Coronary artery (tissue), 2 donors: ENCODE results near the gene ANK3.

Experiments used
- DNase-seq: peaks from one replicate; pipeline ENCODE4 v3.0.0-alpha.2; 2017; ENCODE audit warnings: low spot score
- H3K27ac ChIP-seq, 2 donors: fragments of 200-600 bp; sonication (generic); one replicate each; pipeline ENCODE4 v1.5.1; 2016 to 2019
- H3K4me3 ChIP-seq: fragments of 200-600 bp; sonication (generic); 2 replicates; pipeline ENCODE4 v1.5.1; 2016; ENCODE audit warnings: mild to moderate bottlenecking, moderate library complexity
- TF ChIP-seq, protein P1 (sequence below): fragments of 200-600 bp; sonication (generic); IDR thresholded peaks from one replicate; pipeline ENCODE4 v1.5.1; 2019; ENCODE audit warnings: antibody characterized with exemption

ANK3 gene

DNA sequence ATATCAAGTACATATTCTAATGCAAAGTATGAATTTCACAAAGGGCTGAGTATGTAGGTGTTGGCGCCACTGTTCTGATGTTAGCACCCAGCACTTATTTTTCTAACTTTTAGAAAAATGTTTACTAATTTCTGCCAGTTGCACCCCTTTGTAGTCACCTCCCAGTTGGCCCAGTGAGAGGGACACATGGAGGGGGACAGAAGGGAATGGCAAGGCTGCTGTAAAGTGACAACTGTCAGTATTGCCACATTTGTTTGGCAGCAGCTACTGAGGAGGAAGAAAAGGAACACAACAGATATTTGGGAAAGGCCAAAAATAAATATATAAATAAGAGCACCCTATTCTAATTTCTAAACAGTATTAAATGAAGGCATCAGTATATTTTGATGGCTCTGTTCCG is 57.3 kb downstream of the ANK3 start:
- TF ChIP-seq, protein P1, sequence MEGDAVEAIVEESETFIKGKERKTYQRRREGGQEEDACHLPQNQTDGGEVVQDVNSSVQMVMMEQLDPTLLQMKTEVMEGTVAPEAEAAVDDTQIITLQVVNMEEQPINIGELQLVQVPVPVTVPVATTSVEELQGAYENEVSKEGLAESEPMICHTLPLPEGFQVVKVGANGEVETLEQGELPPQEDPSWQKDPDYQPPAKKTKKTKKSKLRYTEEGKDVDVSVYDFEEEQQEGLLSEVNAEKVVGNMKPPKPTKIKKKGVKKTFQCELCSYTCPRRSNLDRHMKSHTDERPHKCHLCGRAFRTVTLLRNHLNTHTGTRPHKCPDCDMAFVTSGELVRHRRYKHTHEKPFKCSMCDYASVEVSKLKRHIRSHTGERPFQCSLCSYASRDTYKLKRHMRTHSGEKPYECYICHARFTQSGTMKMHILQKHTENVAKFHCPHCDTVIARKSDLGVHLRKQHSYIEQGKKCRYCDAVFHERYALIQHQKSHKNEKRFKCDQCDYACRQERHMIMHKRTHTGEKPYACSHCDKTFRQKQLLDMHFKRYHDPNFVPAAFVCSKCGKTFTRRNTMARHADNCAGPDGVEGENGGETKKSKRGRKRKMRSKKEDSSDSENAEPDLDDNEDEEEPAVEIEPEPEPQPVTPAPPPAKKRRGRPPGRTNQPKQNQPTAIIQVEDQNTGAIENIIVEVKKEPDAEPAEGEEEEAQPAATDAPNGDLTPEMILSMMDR: no peak
- Histone ChIP-seq H3K27ac (no peak overlapping the region), H3K4me3 (no peak overlapping the region)
- DNase-seq: no peak

DNA sequence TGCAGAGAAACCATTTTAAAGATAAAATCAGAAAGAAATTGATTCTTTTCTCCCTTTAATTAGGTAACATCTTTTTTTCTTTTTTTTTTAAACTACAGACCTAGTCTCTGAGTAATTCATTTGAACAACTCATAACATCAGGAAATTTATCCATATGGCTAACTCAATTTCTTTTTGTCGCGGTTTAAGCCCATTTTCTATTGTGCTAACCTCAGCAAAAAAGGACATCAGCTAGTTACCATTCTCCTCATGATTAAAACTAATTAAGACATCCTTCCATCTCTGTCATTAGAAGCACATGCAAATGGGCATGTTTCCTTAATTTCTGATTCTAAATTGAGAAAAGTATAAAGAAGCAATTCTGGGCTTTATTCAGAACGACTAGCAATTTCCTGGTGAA is 57.8 kb downstream of the ANK3 start:
- DNase-seq: no peak
- H3K27ac ChIP-seq: no peak overlapping the region
- H3K4me3 ChIP-seq: no peak overlapping the region
- TF ChIP-seq, protein P1: no peak

DNA sequence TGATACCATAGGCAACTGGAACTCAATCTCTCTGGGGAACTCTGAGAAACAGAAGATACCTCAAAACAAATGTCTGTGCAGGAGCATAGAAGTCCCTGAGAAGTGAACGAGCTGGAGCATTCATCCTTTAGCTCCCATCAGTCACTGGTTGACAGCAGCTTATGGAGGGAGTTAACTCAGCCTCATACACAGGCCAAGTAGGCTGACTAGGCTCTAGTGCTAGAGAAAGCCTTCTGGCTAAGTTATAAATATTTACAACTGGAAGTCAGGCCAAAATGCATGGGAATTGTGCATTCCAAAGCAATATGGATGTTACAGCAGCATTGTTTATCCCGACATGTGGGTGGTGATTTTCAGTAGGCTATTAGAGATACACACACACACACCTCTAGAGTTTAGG is 66.5 kb downstream of the ANK3 start:
- Histone ChIP-seq H3K4me3 (no peak overlapping the region), H3K27ac (no peak overlapping the region)
- TF ChIP-seq, protein P1: no peak
- DNase-seq: no peak

DNA sequence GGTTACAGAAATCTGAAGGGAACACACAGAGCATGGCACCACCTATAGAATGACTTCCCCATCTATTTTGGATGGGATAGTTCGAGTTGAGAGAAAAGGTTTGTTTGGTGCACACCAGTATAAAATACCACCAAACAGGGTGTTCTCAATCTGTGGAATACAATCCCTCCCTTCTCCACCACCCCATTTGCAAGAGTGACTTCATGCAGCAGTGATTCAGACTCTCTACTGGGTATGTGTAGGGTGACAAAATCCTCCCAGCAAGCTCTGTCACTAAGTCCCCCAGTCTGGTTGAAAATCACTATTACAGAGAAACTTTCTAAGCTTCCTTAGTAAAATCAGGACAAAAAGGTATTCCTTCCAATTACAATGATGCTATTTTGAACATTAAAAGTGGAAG is 69.0 kb downstream of the ANK3 start:
- TF ChIP-seq, protein P1: no peak
- DNase-seq: no peak
- no peak overlapping the region for H3K27ac ChIP-seq

DNA sequence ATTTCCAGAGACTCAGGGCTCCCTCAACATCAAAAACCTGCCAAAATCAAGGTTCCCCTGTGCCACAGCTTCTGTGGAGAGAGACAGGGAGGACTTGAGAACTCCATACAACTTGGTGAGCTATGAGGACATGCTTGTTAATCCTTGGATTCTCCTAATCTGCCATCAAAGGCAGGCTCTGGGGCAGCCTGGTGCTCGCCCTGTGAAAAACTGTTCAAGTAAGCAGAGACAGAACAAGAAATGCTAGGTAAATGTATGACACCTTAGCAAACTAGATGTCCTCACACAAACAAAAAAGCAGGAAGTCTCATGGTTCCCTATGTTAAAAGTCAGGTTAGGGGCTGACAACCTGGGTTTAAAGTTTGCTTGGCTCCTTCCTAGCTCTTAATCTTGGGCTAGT is 73.6 kb downstream of the ANK3 start:
- no peak for DNase-seq
- Histone ChIP-seq H3K4me3 (no peak overlapping the region), H3K27ac (no peak overlapping the region)
- TF ChIP-seq, protein P1: no peak

More for the DNA sequence above, 69.0 kb downstream of the ANK3 start:
- H3K4me3 ChIP-seq: no peak overlapping the region

DNA sequence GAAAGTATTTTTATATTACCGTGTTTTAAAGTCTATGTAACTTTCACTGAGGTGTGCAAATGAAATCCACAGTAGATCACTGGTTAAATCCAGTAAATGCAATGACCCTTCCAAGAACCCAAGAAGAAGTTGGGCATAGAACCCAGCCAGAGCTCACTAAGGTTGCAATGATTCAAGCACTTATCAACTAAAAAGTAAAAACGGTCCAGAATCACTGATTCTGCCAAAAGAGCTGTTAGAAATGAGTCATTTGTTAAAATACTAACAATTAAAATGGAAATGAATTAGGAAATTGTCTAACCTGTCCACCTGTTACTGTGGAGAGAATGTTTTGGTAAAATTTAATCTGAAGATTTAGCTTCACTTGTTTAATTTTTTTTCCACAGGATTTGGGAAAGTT is 74.4 kb downstream of the ANK3 start:
- TF ChIP-seq, protein P1: no peak
- DNase-seq: no peak
- Histone ChIP-seq H3K27ac (no peak overlapping the region), H3K4me3 (no peak overlapping the region)

DNA sequence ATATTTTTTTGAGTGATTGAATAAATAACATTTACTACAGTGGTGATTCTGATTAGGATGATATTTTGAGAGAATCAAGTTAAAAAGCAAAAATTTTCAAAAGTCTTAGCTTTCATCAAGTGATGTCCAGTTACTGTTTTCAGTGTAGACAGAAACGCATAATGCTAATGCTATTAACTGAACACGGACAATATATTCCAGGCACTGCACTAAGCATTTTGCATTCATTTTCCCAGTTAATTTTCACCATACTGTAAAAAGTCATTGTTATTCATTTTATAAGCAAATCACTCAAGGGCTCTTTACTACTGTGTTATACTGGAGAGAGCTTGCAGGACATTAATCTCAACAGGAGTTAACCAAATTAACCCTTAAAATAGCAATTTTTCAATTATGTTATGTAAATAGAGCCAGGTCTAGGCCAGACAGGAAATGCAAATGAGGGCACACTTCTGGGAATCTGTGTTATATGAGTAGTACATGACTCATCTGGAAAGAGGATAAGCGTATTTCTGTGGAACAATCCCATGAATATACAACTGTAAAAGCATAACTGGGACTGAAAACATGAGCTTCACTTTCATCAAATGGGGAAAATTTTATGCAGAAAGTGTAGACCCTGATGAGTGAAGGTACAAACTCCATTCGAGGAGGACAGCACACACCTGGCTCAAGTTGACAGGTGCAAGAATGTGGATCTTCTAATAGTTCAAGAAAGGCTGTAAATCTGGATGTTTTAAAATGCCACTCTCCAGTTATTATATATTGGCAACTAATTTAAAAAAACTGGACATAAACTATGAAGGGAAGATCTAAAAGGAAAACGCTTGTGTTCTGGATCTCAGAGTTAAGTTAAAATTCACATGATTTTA is 75.4 kb downstream of the ANK3 start:
- no peak for DNase-seq
- Histone ChIP-seq H3K27ac (no peak overlapping the region), H3K4me3 (no peak overlapping the region)
- TF ChIP-seq, protein P1: no peak
